SK-N-MC (cell line): ENCODE measurements around the gene NUDT3.
"Not testable (repeated sequence)": the region's sequence is repeated elsewhere in the genome, so short reads cannot be mapped to it uniquely, and the experiment has no call there.

Experiments used
- DNase-seq: peaks from one replicate; pipeline ENCODE4 v3.0.0-alpha.2; 2011; ENCODE audit warnings: low read depth, low spot score
- H3K27ac ChIP-seq: fragments of 200-600 bp; sonication (generic); 2 replicates; pipeline ENCODE4 v1.5.1; 2016; ENCODE audit warnings: mixed run types
- H3K36me3 ChIP-seq: fragments of 200-600 bp; sonication (generic); 2 replicates; pipeline ENCODE4 v1.6.1; 2017; ENCODE audit warnings: antibody characterized with exemption, low read length, mixed read lengths; ENCODE audit not compliant: insufficient read depth
- H3K4me3 ChIP-seq: fragments of 200-600 bp; sonication (generic); 2 replicates; pipeline ENCODE4 v1.5.1; 2016
- H3K9ac ChIP-seq: fragments of 200-600 bp; sonication (generic); 2 replicates; pipeline ENCODE4 v1.8.0; 2017; ENCODE audit warnings: mixed run types, mixed read lengths; ENCODE audit not compliant: insufficient read length
- H3K9me3 ChIP-seq: fragments of 200-600 bp; sonication (generic); 2 replicates; pipeline ENCODE4 v1.6.1; 2017; ENCODE audit warnings: low read depth, mild to moderate bottlenecking, antibody characterized with exemption, low read length, moderate library complexity, mixed read lengths
- EZH2 ChIP-seq: fragments of 200-600 bp; sonication (generic); IDR thresholded peaks from one replicate; pipeline ENCODE4 v1.6.1; 2017; ENCODE audit warnings: antibody characterized with exemption
- FOXP2 ChIP-seq: optimal IDR thresholded peaks from 2 replicates; pipeline ENCODE3; 2011; ENCODE audit warnings: mild to moderate bottlenecking, moderate library complexity; ENCODE audit not compliant: insufficient read depth; ENCODE audit errors: extremely low read length, control extremely low read depth
- POLR2AphosphoS5 ChIP-seq: IDR thresholded peaks from 2 replicates; pipeline ENCODE4 v1.6.1; 2012; ENCODE audit warnings: mild to moderate bottlenecking, low read depth, low read length, borderline replicate concordance

NUDT3 gene

DNA sequence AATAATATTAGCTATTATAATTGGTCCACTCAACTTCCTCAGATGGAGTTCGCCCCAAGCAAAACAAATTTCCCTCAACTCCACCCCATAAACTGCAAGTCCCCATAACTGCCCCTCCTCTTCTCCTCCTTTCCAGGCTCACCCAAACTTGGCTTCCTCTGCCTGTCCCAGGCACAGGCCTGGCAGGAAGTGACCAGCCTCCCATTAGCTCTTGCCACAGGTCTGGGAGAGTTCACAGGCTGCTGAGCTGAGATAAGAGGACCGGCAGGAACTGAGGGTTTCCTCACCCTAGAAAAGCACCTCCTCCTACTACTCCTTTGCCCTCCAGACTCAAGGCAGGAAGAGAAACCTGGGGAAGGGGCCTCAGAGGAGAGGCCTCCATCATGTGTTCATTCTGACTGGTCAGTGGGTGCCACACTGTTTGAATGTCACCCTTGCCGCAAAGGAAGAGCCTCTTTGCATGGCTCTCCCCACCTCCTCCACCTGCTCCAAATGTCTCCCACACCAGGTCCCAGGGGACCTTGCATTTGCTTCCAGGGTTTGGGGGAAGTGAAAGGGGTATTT lies 119.1 kb downstream of the NUDT3 start:
- H3K27ac ChIP-seq: no peak overlapping the region
- no peak for TF ChIP-seq POLR2AphosphoS5
- no peak for TF ChIP-seq EZH2
- no peak for TF ChIP-seq FOXP2
- H3K9me3 ChIP-seq: no peaks in the 10 kb centered on the region
- no peak overlapping the region for H3K9ac ChIP-seq
- no peak for DNase-seq
- no peaks in the 10 kb centered on the region for H3K36me3 ChIP-seq
- H3K4me3 ChIP-seq: no peak overlapping the region

- Histone ChIP-seq H3K27ac (no peak overlapping the region), H3K36me3 (no peaks in the 10 kb centered on the region), H3K9ac (no peak overlapping the region), H3K4me3 (no peak overlapping the region), H3K9me3 (no peaks in the 10 kb centered on the region)
- no peak for TF ChIP-seq FOXP2
- DNase-seq: no peak
These were observed 120.2 kb downstream of the NUDT3 start for GRCh38 chr6:34272013-34272926.

DNA sequence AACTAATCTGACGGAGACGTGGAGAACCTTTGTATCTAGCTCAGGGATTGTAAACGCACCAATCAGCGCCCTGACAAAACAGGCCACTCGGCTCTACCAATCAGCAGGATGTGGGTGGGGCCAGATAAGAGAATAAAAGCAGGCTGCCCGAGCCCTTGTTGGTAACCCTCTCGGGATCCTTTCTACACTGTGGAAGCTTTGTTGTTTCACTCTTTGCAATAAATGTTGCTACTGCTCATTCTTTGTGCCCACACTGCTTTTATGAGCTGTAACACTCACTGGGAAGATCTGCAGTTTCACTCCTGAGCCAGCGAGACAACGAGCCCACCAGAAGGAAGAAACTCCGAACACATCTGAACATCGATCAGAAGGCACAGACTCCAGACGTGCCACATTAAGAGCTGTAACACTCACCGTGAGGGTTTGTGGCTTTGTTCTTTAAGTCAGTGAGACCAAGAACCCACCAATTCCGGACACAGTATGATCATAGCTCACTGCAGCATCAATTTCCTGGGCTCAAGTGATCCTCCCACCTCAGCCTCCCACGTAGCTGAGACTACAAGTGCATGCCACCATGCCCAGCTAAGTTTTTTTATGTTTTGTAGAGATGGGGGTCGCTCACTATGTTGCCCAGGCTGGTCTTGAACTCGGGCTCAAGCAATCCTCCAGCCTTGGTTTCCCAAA lies 122.7 kb downstream of the NUDT3 start:
- H3K9me3 ChIP-seq, H3K27ac ChIP-seq, DNase-seq: not testable (repeated sequence)

DNA sequence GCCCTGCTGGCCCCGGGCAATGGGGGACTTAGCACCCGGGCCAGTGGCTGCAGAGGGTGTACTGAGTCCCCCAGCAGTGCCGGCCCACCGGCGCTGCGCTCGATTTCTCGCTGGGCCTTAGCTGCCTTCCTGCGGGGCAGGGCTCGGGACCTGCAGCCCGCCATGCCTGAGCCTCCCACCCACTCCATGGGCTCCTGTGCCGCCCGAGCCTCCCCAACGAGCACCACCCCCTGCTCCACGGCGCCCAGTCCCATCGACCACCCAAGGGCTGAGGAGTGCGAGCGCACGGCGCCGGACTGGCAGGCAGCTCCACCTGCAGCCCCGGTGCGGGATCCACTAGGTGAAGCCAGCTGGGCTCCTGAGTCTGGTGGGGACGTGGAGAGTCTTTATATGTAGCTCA lies 123.3 kb downstream of the NUDT3 start:
- H3K4me3 ChIP-seq, H3K36me3 ChIP-seq, H3K9me3 ChIP-seq, H3K9ac ChIP-seq, H3K27ac ChIP-seq, DNase-seq: not testable (repeated sequence)

More for the DNA sequence above, 122.7 kb downstream of the NUDT3 start:
- H3K4me3 ChIP-seq, H3K36me3 ChIP-seq, H3K9ac ChIP-seq: not testable (repeated sequence)

DNA sequence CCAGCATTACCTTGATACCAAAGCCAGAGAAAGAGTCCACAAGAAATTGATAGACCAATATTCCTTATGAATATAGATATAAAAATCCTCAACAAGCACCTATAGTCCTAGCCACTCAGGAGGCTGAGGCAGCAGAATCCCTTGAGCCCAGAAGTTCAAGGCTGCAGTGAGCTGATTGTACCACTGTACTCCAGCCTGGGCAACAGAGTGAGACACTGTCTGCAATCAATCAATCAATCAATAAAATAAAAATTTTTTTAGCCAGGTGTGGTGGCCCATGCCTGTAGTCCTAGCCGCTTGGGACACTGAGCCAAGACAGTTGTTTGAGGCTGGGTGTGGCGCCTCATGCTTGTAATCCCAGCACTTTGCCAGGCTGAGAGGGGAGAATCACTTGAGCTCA lies 124.7 kb downstream of the NUDT3 start:
- no peak for DNase-seq
- H3K4me3 ChIP-seq: no peak overlapping the region
- no peaks in the 10 kb centered on the region for H3K9me3 ChIP-seq
- H3K27ac ChIP-seq: no peak overlapping the region
- no peak overlapping the region for H3K9ac ChIP-seq
- no peak for TF ChIP-seq POLR2AphosphoS5
- TF ChIP-seq FOXP2: no peak
- no peak for TF ChIP-seq EZH2
- no peaks in the 10 kb centered on the region for H3K36me3 ChIP-seq

DNA sequence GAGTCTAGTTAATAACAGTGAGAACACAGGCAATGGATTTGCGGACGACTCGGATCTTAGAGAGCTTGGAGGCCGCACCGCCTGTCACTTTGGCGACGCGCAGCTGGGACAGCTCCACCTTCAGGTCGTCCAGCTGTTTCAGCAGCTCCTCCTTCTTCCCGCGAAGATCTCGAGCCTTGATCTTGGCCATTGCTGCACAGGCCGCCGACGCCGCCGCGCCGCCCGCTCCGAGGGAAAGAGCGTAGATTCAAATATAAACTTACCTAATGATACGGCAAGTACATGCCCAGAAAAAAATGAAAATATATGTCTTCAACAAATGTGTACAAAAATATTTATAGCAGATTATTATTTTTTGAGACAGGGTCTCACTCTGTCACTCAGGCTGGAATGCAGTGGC lies 129.0 kb downstream of the NUDT3 start:
- not testable (repeated sequence) for H3K9me3 ChIP-seq, DNase-seq, H3K9ac ChIP-seq, H3K27ac ChIP-seq, H3K36me3 ChIP-seq, H3K4me3 ChIP-seq

DNA sequence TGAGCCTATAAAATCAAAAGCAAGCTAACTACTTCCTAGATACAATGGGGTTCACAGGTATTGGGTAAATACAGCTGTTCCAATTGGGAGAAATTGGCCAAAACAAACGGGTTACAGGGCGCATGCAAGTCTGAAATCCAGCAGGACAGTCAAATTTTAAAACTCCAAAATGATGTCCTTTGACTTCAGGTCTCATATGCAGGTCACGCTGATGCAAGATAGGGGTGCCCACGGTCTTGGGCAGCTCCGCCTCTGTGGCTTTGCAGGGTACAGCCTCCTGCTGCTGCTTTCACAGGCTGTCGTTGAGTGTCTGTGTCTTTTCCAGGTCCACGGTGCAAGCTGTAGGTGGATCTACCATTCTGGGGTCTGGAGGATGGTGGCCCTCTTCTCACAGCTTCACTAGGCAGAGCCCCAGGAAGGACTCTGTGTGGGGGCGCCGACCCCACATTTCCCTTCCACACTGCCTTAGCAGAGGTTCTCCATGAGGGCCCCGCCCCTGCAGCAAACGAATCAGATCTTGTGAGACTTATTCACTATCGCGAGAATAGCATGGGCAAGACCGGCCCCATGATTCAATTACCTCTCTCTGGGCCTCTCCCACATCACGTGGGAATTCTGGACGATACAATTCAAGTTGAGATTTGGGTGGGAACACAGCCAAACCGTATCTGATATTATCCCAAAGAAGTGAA lies 131.7 kb downstream of the NUDT3 start:
- Histone ChIP-seq H3K4me3 (no peak overlapping the region), H3K9me3 (no peaks in the 10 kb centered on the region), H3K9ac (no peak overlapping the region), H3K27ac (no peak overlapping the region), H3K36me3 (no peaks in the 10 kb centered on the region)
- no peak for TF ChIP-seq FOXP2
- no peak for TF ChIP-seq POLR2AphosphoS5
- TF ChIP-seq EZH2: no peak
- no peak for DNase-seq

- TF ChIP-seq EZH2 (no peak), POLR2AphosphoS5 (no peak), FOXP2 (no peak)
- DNase-seq: no peak
- Histone ChIP-seq H3K9ac (no peak overlapping the region), H3K4me3 (no peak overlapping the region), H3K36me3 (no peaks in the 10 kb centered on the region), H3K9me3 (no peaks in the 10 kb centered on the region), H3K27ac (no peak overlapping the region)
These were observed 132.9 kb downstream of the NUDT3 start for GRCh38 chr6:34259529-34260069.

GRCh38 chr6:34252395-34252794 lies 140.1 kb downstream of the NUDT3 start:
- H3K27ac ChIP-seq, H3K4me3 ChIP-seq, H3K9me3 ChIP-seq, H3K36me3 ChIP-seq, H3K9ac ChIP-seq, DNase-seq: not testable (repeated sequence)
